HG02759 (cell line): Measurements from ENCODE around the gene KLF6.

Experiments
- ATAC-seq: cut with Tn5 transposase; IDR thresholded peaks from one replicate; pipeline ENCODE4 v1.9.1; 2021; ENCODE audit warnings: mild to moderate bottlenecking, moderate library complexity; ENCODE audit not compliant: unreplicated experiment

KLF6 gene

GRCh38 chr10:3775696-3776551, 9.1 kb downstream of the KLF6 start:
- no peak for ATAC-seq

- no peak for ATAC-seq
Observed at GRCh38 chr10:3774814-3775695, 10.0 kb downstream of the KLF6 start.

- no peak for ATAC-seq
Observed at GRCh38 chr10:3774018-3774813, 10.8 kb downstream of the KLF6 start.

- no peak for ATAC-seq
Observed at GRCh38 chr10:3773460-3774017, 11.5 kb downstream of the KLF6 start.

- no peak for ATAC-seq
Observed at GRCh38 chr10:3772361-3773171, 12.4 kb downstream of the KLF6 start.

- no peak for ATAC-seq
Observed at GRCh38 chr10:3770611-3771110, 14.3 kb downstream of the KLF6 start.

GRCh38 chr10:3769556-3769955, 15.5 kb downstream of the KLF6 start:
- ATAC-seq, result no peak

- no peak for ATAC-seq
Observed at GRCh38 chr10:3766046-3766756, 18.8 kb downstream of the KLF6 start.

GRCh38 chr10:3765146-3765545, 19.9 kb downstream of the KLF6 start:
- ATAC-seq, result no peak

- no peak for ATAC-seq
Observed at GRCh38 chr10:3764626-3765112, 20.3 kb downstream of the KLF6 start.

- ATAC-seq, result no peak
Observed at GRCh38 chr10:3763852-3764625, 21.0 kb downstream of the KLF6 start.

GRCh38 chr10:3763035-3763456, 22.0 kb downstream of the KLF6 start:
- no peak for ATAC-seq

- ATAC-seq, result no peak
Observed at GRCh38 chr10:3762309-3762708, 22.7 kb downstream of the KLF6 start.

GRCh38 chr10:3761904-3762303, 23.1 kb downstream of the KLF6 start:
- no peak for ATAC-seq

- no peak for ATAC-seq
Observed at GRCh38 chr10:3761021-3761686, 23.9 kb downstream of the KLF6 start.

- ATAC-seq, result no peak
Observed at GRCh38 chr10:3760083-3760482, 24.9 kb downstream of the KLF6 start.

GRCh38 chr10:3759397-3759796, 25.6 kb downstream of the KLF6 start:
- ATAC-seq, result no peak
